Left renal cortex interstitium (tissue), 4 donors: ENCODE results near the gene ANKRD6. TPM values are rescaled to one million over a fixed set of nuclear protein-coding genes. Genes with fewer than 3 reads are reported as not detected.
"Not testable (repeated sequence)": the region's sequence is repeated elsewhere in the genome, so short reads cannot be mapped to it uniquely, and the experiment has no call there.

Experiments used
- DNase-seq, 4 donors: peaks; one replicate each; pipeline ENCODE4 v3.0.0-alpha.2; 2013; ENCODE audit warnings: low read depth in 4 of 4, low spot score in 2 of 4, missing footprints in 1 of 4
- polyA plus RNA-seq, 4 donors: library from polyadenylated mRNA; unstranded; fragments of 120-200 nt; gene quantifications; one replicate each; pipeline ENCODE4 v1.2.1, GENCODE V29; 2013; ENCODE audit not compliant: insufficient read length in 4 of 4

The ANKRD6 gene
- 10 to 100 TPM; 20.3 to 45.0 (median 30.3) TPM for polyA plus RNA-seq

DNA sequence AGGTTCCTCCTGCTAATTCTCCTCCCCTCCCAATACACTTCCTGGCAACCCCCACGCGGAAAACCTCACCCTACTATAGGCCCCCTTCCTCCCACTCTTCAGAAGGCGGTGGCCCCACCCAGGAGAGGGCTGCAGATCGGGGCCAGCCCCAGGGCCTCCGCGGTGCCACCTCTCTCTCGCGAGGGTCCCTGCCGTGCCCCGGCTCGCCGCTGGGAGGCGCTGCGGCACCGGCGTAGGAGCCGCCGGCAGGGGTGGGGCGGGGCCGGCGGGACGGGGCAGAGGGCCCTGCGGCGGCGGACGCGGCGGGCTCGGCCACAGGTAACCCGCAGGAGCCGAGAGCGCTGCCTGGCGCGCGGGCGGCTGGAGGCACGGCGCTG lies at the start of gene ANKRD6:
Gene ANKRD6 (plus strand): TSS at position 278 of the 377 bp plus-strand sequence. CDS start 133,825 bp downstream, outside the sequence.
- peak in 1 of 4 donors; percentile 61 for DNase-seq

GRCh38 chr6:89385156-89385667 lies 47.7 kb upstream of the ANKRD6 start:
- DNase-seq: no peak

- DNase-seq: no peak
Measured at GRCh38 chr6:89385846-89386245, 47.1 kb upstream of the ANKRD6 start.

DNA sequence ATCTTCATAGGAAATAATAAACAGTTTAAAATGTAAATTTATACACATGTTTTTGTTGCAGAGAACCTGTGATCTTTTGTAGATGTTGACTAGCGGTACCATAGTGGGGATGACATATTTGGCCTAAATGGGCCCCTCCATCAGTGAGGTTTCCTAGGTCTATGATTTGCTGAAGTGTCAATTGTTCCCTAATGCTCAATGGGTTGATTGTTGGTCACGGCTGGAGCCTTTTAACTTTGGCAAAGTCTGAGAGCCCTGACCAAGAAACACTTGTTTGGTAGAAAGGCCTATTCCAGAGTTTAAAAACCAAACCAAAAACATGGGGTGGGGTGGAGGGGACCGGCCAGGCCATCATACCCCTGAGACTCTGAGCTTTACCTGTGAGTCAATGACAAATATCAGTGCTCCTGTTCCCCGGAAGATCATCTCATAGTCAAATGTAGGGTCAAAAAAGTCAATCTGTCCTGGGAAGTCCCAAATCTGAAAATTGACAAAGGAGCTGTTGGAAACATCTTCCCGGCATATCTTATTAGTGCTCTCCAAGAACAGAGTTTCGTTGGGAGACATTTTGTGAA lies 45.9 kb upstream of the ANKRD6 start:
- DNase-seq: no peak

- no peak for DNase-seq
Measured at GRCh38 chr6:89387516-89388201, 45.3 kb upstream of the ANKRD6 start.

DNA sequence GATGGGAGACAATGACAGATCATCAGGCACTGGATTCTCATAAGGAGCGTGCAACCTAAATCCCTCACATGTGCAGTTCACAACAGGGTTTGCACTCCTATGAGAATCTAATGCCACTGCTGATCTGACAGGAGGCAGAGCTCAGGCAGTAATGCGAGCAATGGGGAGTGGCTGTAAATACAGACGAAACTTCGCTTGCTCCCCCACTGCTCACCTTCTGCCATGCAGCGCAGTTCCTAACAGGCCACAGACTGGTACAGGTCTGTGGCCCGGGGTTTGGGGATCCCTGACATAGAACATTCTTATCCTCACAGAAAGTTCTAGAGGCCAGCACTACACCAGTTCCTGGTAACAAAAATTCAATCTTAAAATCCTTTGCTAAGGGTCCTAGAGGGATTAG lies 44.1 kb upstream of the ANKRD6 start:
- no peak for DNase-seq

- no peak for DNase-seq
Measured at GRCh38 chr6:89392823-89393222, 40.1 kb upstream of the ANKRD6 start.

DNA sequence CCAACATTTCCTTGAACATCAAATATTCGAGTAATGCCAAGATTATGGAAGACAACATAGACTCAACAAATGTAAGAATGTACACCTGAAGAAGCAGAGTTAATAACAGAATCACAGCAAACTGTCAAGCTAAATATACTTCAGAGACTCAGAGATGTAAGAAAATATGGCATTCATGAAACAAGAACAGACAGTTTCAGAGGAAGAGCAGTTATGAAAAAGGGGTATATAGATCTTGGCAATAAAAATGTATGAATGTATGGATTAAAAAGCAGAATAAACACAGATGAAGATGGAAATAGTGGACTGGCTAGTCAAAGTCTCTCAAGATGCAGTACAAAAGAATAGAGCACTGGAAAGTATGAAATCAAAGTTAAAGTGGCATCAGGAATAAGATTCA lies 39.3 kb upstream of the ANKRD6 start:
- no peak for DNase-seq

DNA sequence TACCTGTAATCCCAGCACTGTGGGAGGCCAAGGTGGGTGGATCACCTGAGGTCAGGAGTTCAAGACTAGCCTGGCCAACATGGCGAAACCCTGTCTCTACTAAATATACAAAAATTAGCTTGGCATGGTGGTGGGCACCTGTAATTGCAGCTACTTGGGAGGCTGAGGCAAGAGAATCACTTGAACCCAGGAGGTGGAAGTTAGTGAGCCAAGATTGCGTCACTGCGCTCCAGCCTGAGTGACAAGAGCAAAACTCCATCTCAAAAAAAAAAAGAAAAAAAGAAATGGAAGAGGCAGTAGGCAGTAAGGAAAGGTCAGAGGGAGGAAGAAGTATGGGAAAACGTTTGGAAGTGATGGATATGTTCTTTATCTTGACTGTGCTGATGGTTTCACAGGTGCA lies 35.1 kb upstream of the ANKRD6 start:
- DNase-seq: not testable (repeated sequence)

DNA sequence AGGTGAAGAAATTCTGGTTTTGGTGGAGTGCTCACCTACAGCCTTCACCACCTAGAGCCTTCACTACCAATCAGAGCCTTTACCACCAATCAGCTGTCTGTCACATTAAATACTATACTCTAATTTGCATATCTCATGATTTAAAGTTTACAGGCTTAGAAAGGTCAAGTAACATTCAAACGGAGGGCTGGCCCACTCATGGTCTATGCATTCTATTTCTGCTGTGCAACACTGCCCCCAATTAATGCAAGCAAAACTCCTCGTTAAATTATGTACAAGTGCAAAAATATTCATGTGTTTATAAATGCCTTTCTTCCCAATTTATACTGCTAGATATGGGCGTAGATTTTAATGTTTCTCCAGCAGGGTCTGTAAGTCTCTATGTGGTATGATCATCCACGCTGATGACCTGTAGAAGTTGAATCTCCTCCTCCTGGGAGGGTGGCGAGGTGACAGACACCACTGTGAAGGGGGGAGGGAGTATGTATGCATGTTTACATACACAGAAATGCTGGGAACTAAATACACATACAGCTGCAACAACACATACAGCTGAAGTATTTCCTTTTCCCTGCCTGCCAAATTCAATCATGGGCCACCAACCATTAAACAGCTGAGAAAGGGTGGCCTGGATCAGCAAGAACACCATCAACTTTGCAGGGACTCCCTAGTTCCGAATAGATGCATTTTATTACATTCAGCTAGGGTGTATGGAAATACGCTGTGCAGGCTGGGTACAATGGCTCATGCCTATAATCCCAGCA lies 34.0 kb upstream of the ANKRD6 start:
- no peak for DNase-seq

DNA sequence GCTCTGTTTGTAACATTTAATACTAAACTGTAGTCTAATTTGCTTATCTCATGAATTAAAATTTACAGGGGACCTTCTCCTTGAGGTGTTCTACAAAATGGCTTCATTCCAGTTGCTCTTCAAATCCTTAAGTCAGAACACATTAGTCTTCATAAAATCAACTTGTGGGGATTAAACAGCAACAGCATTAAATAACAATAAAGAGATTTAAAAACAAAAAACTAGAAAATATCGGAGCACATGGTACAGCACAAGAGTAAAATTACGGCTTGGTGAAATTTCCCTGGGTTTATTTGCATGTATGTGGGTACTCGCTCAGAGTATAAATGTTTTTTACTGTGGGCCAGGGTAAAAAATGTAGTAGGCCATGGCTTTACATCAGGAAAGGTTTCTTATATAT lies 32.9 kb upstream of the ANKRD6 start:
- no peak for DNase-seq

- no peak for DNase-seq
Measured at GRCh38 chr6:89400912-89401399, 32.0 kb upstream of the ANKRD6 start.

- no peak for DNase-seq
Measured at GRCh38 chr6:89402776-89403175, 30.2 kb upstream of the ANKRD6 start.

DNA sequence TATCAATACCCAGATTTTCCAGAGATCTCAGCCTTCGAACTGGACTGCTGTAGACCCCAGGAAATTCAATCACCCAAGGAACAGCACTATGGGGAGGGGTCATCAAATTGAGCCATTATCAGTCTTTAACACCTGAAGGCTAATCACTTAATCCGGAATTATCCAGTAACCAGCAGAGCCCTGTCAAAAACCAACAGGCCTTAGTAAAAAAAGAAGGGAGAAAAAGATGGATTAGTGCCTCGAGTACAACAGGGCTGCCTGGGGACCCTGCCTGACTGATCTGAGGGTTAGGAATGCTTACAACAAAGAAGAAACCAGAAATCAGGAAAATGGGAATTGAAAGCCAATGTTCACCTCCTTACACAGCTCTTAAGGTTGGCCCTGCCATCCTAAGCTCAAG lies 28.4 kb upstream of the ANKRD6 start:
- DNase-seq: no peak

GRCh38 chr6:89406141-89406540 lies 26.8 kb upstream of the ANKRD6 start:
- no peak for DNase-seq

DNA sequence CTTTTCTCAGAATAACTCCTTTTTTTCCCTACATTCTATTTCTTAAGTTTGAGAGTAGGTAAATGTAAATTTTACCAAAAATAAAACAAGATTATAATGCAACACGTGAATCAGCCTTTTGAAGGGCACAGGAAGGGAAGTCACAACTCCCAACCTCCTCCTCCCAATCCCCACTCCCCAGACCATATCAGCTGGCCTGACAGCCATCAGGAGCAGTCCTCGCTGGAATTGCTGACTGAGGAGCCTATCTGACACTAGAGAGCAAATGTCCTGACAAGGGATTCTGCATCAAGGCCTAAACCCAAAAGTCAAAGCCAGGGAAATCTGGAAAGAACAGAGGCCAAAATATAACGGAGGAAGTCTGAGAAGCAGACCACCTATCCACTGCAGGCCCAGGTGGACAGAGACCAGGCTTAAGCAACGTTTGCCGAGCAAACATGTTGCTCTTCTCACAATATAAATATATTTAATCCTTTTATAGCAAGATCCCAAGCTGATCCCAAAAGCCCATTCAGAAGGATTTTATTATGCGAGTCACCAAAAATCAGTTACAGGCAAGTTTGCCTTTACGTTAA lies 23.4 kb upstream of the ANKRD6 start:
- no peak for DNase-seq

GRCh38 chr6:89410231-89410761 lies 22.7 kb upstream of the ANKRD6 start:
- no peak for DNase-seq

DNA sequence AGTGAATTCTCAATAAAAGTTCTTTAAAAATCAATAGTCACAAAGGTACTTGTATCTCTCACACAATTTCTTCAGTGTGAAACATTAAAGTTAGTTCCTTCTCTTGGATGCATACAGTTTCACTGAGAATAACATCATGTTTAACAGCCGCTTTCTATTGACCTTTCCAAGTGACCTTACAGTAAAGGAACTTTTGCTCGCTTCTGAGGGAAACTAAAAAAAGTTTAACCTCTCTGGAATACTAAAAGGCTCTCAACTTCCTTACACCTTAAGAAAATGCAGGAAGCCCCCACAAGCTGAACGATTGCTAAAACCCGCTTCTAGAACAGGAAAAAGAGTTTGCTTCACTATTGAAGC lies 22.2 kb upstream of the ANKRD6 start:
- DNase-seq: no peak

GRCh38 chr6:89411145-89412070 lies 21.5 kb upstream of the ANKRD6 start:
- DNase-seq: no peak
